Stomach (tissue), 9 donors: Measurements from ENCODE around the gene RAB4A. TPM values are rescaled to one million over a fixed set of nuclear protein-coding genes. Genes with fewer than 3 reads are reported as not detected.

Experiments used
- DNase-seq, 2 donors: peaks; one replicate each; pipeline versions ENCODE4 v3.0.0 to v3.0.0-alpha.2; 2013 to 2019
- H3K27ac ChIP-seq, 5 donors: fragments of 200-600 bp in 4 of 5; sonication (generic) in 4 of 5; one replicate each; pipeline ENCODE4 v1.5.1; 2013 to 2019; ENCODE audit warnings: mild to moderate bottlenecking in 1 of 5, moderate library complexity in 1 of 5
- H3K27me3 ChIP-seq, 3 donors: fragments of 200-600 bp; sonication (generic); one replicate each; pipeline ENCODE4 v1.5.1; 2017 to 2019; ENCODE audit warnings: mixed run types in 1 of 3
- H3K36me3 ChIP-seq, 4 donors: fragments of 200-600 bp; sonication (generic); 1 replicate in 3 of 4; 2 replicates in 1 of 4; pipeline ENCODE4 v1.5.1; 2016 to 2019
- H3K4me1 ChIP-seq, 4 donors: fragments of 200-600 bp; sonication (generic); one replicate each; pipeline ENCODE4 v1.5.1; 2016 to 2019
- H3K4me3 ChIP-seq, 4 donors: fragments of 200-600 bp; sonication (generic) in 3 of 4; one replicate each; pipeline ENCODE4 v1.5.1; 2016 to 2019; ENCODE audit warnings: mild to moderate bottlenecking in 1 of 4
- H3K9me3 ChIP-seq, 4 donors: fragments of 200-600 bp; sonication (generic); one replicate each; pipeline ENCODE4 v1.5.1; 2016 to 2019
- EP300 ChIP-seq: sonication (generic); formaldehyde crosslinking; IDR thresholded peaks from one replicate; pipeline ENCODE4 v1.6.1; 2017; ENCODE audit warnings: antibody characterized with exemption
- POLR2A ChIP-seq, 4 donors: fragments of 450-650 bp; IDR thresholded peaks; one replicate each; pipeline ENCODE4 v1.6.1; 2016; ENCODE audit warnings: antibody characterized with exemption in 4 of 4, control low read depth in 2 of 4, mild to moderate bottlenecking in 1 of 4, moderate library complexity in 1 of 4
- POLR2AphosphoS5 ChIP-seq, 3 donors: sonication (generic); formaldehyde crosslinking; IDR thresholded peaks; one replicate each; pipeline ENCODE4 v1.6.1; 2016; ENCODE audit warnings: antibody characterized with exemption in 3 of 3
- WGBS, 5 donors: extraction: QIAGEN DNeasy Blood & Tissue Kit in 3 of 5; methylation state at CpG; one replicate each; pipeline versions ENCODE4 v1.1.5 to v1.1.7; 2013 to 2018; 5-methylcytosine and 5-hydroxymethylcytosine counted together
- intact Hi-C: fragments of 100-400 bp; cut with DNase I; formaldehyde crosslinking; loops from one replicate; pipeline ENCODE4 v1.15.1; 2023; ENCODE audit warnings: low total_unique reads
- polyA plus RNA-seq, 3 donors: library from polyadenylated mRNA; stranded (reverse); fragments of 200-250 nt; gene quantifications; one replicate each; pipeline ENCODE4 v1.2.3, GENCODE V29; 2013
- total RNA-seq, 5 donors: library from RNA; depleted of rRNA; stranded (reverse); fragments of >200 nt; gene quantifications; one replicate each; pipeline versions ENCODE4 v1.1.0 to v1.2.3, GENCODE V29; 2014 to 2016
- TF ChIP-seq, protein P1 (sequence below), 7 experiments: fragments of 450-650 bp in 4 of 7; fragments of 200-600 bp in 3 of 7; sonication (generic) in 3 of 7; IDR thresholded peaks; one replicate each; pipeline ENCODE4 v1.5.1; 2016 to 2019; ENCODE audit warnings: antibody characterized with exemption in 7 of 7, control low read depth in 2 of 7, mild to moderate bottlenecking in 1 of 7
- donor health status: healthy with polysubstance abuse.
- donor health status: Bipolar disorder and iron deficiency.
- donor health status: healthy.

The RAB4A gene
- total and polyA plus RNA-seq, 8 donors = 24.1 to 277 (median 46.8) TPM

DNA sequence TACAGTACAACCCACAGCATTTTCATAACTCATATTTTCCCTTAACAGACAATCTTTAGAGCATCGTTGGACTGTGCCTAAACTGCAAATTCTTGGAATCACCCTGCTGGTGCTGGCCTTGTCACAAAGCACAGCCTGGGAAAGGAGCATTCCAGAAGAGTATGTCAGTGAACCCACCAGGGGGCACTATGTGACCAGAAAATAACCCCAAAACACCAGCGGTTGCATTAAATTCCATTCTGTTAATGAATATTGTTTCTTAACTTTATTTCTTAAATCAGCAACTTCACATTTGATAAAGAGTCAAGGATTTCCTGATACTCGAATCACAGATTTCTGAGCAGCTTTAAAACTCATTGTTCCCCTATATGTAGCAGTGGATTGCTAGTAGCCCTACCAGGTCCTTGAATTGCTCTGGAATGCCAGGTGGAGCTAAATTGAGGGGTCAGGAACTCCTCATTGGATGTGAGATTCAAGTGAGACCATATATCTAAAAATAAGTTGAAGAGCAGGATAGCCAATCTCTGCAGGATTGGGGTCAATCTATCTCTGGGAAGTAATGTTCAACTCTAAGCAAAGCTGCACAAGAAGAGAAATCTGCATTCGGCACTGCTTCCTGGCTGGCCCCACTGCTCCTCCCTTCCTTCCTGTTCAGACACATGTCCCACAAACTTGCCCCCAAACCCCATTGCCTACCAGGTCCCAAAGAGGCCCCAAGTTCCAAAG is 12.7 kb upstream of the RAB4A start:
- Histone ChIP-seq H3K9me3 (no peaks in the 10 kb centered on the region), H3K4me3 (no peak overlapping the region), H3K4me1 (peaks cover 0 to 20% (median 9%) of the 10 kb centered on the region in 4 donors), H3K36me3 (no peaks in the 10 kb centered on the region), H3K27me3 (no peaks in the 10 kb centered on the region), H3K27ac (no peak overlapping the region)
- TF ChIP-seq POLR2A (IDR thresholded peaks at IDR 0.05) (no peak), POLR2AphosphoS5 (IDR thresholded peaks at IDR 0.05) (peak in 1 of 3 donors; percentile 28), EP300 (no peak)
- TF ChIP-seq, protein P1, sequence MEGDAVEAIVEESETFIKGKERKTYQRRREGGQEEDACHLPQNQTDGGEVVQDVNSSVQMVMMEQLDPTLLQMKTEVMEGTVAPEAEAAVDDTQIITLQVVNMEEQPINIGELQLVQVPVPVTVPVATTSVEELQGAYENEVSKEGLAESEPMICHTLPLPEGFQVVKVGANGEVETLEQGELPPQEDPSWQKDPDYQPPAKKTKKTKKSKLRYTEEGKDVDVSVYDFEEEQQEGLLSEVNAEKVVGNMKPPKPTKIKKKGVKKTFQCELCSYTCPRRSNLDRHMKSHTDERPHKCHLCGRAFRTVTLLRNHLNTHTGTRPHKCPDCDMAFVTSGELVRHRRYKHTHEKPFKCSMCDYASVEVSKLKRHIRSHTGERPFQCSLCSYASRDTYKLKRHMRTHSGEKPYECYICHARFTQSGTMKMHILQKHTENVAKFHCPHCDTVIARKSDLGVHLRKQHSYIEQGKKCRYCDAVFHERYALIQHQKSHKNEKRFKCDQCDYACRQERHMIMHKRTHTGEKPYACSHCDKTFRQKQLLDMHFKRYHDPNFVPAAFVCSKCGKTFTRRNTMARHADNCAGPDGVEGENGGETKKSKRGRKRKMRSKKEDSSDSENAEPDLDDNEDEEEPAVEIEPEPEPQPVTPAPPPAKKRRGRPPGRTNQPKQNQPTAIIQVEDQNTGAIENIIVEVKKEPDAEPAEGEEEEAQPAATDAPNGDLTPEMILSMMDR (IDR thresholded peaks at IDR 0.05) = peak in 5 of 7 experiments; percentile 63 to 85 (median 69)
- peak; percentile 71 to 88 for DNase-seq
- WGBS, 5 donors = 3 to 18% (median 8%) methylated on average over 4 of the region's 4 CpGs
- intact Hi-C loops = loop anchor here (10.0 kb wide), 1 partner anchor 217 kb away; no protein-coding TSS in a partner anchor

DNA sequence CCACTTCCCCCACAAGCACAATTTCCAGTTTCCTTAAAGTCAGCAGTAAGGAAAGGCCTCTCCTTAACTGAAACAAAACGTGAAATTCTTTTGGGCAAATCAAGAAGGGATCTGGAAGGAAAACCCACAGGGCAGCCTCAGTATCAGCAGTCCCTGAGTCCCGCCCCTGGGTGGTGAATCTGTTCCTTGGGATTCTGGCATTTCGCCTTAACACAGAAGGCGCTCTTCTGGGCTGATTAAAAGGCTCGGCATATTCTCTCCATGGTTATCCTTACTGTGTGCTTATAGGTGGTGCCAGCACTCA is 12.2 kb upstream of the RAB4A start:
- H3K9me3 ChIP-seq = no peaks in the 10 kb centered on the region
- no peak for DNase-seq
- H3K4me3 ChIP-seq = no peak overlapping the region
- WGBS, 5 donors = 37 to 51% (median 42%) methylated on average over 5 of the region's 5 CpGs
- no peaks in the 10 kb centered on the region for H3K27me3 ChIP-seq
- no peaks in the 10 kb centered on the region for H3K36me3 ChIP-seq
- H3K27ac ChIP-seq = no peak overlapping the region
- peaks cover 0 to 14% (median 6%) of the 10 kb centered on the region in 4 donors for H3K4me1 ChIP-seq
- intact Hi-C loops = loop anchor here (10.0 kb wide), 1 partner anchor 216 kb away; no protein-coding TSS in a partner anchor
- TF ChIP-seq, protein P1 (IDR thresholded peaks at IDR 0.05) = no peak
- TF ChIP-seq EP300 = no peak
- no peak for TF ChIP-seq POLR2A (IDR thresholded peaks at IDR 0.05)
- TF ChIP-seq POLR2AphosphoS5 (IDR thresholded peaks at IDR 0.05) = no peak

DNA sequence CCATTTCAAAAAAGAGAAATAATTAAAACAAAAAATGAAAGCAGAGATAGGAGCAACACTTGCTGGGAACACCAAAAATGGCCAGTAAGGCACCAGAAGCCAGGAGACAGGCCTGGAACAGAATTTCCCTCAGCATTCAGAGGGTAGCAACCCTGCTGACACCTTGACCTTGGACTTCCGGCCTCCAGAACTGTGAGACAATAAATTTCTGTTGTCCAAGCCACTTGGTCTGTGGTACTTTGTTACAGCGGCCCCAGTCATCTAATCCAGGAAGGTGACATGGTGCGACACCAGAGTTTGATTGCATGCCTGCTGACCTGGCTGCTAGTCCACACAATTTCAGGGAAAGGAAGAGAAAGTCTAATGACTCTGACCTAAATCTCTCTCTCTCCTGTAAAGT is 10.6 kb upstream of the RAB4A start:
- intact Hi-C loops = no loop called here
- 78 to 91% (median 82%) methylated on average over 3 of the region's 3 CpGs for WGBS, 5 donors
- Histone ChIP-seq H3K36me3 (no peaks in the 10 kb centered on the region), H3K4me3 (no peak overlapping the region), H3K27ac (no peak overlapping the region), H3K4me1 (peaks cover 0 to 11% (median 5%) of the 10 kb centered on the region in 4 donors), H3K27me3 (no peaks in the 10 kb centered on the region), H3K9me3 (no peaks in the 10 kb centered on the region)
- no peak for DNase-seq
- TF ChIP-seq POLR2AphosphoS5 (IDR thresholded peaks at IDR 0.05) = no peak
- TF ChIP-seq POLR2A (IDR thresholded peaks at IDR 0.05) = no peak

DNA sequence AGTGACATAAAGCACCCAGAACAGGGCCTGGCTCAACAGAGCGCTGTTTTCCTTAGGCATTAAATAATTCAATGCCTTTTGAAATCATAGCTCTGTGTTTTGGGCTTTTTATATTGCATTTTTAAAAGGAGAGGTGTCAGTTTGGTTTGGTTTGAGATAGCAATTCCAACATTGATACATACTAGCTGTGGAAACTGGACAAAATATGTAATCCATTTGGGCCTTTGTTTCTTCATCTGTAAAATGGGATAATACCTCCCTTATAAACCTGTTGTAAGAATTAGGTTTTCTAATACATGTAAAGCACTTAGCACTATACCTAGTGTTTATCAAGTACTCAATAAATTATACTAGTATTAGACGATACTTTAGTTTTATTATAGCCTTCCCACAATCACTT is 8.7 kb upstream of the RAB4A start:
- no peak for DNase-seq
- 91 to 100% (median 97%) methylated on average over 2 of the region's 2 CpGs for WGBS, 5 donors
- Histone ChIP-seq H3K27me3 (no peaks in the 10 kb centered on the region), H3K4me1 (peaks cover 0 to 11% (median 5%) of the 10 kb centered on the region in 4 donors), H3K4me3 (no peak overlapping the region), H3K9me3 (peaks cover 0 to 5% (median 0%) of the 10 kb centered on the region in 4 donors), H3K36me3 (no peaks in the 10 kb centered on the region), H3K27ac (no peak overlapping the region)
- TF ChIP-seq EP300 (no peak), POLR2A (IDR thresholded peaks at IDR 0.05) (no peak), POLR2AphosphoS5 (IDR thresholded peaks at IDR 0.05) (no peak)
- TF ChIP-seq, protein P1 (IDR thresholded peaks at IDR 0.05) = no peak
- intact Hi-C loops = no loop called here

DNA sequence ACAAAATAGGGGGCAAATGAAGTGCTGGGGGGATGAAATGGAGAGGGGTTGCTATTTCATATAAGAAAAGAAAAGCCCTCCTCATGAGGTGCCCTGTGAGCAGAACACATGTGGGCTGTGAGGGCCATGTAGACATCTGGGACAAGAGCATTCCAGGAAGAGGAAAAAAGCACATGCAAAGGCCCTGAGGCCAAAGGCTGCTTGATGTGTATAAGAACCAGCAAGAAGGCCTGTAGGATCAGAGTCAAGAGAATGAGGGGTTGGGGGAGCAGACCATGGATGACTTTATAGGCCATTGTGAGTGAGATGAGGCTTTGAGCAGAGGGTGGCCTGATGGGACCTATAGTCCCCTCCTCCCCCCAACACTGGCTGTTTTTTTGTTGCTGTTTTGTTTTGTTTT is 7.7 kb upstream of the RAB4A start:
- no peak for DNase-seq
- Histone ChIP-seq H3K4me1 (peaks cover 0 to 7% (median 2%) of the 10 kb centered on the region in 4 donors), H3K36me3 (no peaks in the 10 kb centered on the region), H3K27me3 (no peaks in the 10 kb centered on the region), H3K9me3 (peaks cover 0 to 9% (median 0%) of the 10 kb centered on the region in 4 donors), H3K27ac (no peak overlapping the region), H3K4me3 (no peak overlapping the region)
- intact Hi-C loops = no loop called here
- TF ChIP-seq EP300 = no peak
- TF ChIP-seq, protein P1 (IDR thresholded peaks at IDR 0.05) = no peak
- TF ChIP-seq POLR2AphosphoS5 (IDR thresholded peaks at IDR 0.05) = no peak
- no peak for TF ChIP-seq POLR2A (IDR thresholded peaks at IDR 0.05)
